Vagina (tissue), 2 donors: Measurements from ENCODE around the gene KRT7.

ENCODE experiments used
- CTCF ChIP-seq, 3 experiments: fragments of 450-650 bp in 2 of 3; fragments of 200-600 bp in 1 of 3; sonication (generic) in 1 of 3; IDR thresholded peaks; one replicate each; pipeline ENCODE4 v1.5.1; 2017 to 2019; ENCODE audit warnings: antibody characterized with exemption in 3 of 3, mild to moderate bottlenecking in 2 of 3, moderate library complexity in 2 of 3
- POLR2A ChIP-seq, 2 donors: fragments of 450-650 bp; IDR thresholded peaks; one replicate each; pipeline ENCODE4 v1.6.1; 2017; ENCODE audit warnings: antibody characterized with exemption in 2 of 2, mild to moderate bottlenecking in 2 of 2, moderate library complexity in 2 of 2
- POLR2AphosphoS5 ChIP-seq, 2 donors: sonication (generic); formaldehyde crosslinking; IDR thresholded peaks; one replicate each; pipeline ENCODE4 v1.9.0; 2017; ENCODE audit warnings: antibody characterized with exemption in 2 of 2, mild to moderate bottlenecking in 2 of 2, low read depth in 1 of 2; ENCODE audit not compliant: insufficient read depth in 1 of 2

GRCh38 chr12:52253391-52254179, 20.5 kb downstream of the KRT7 start:
- no peak for TF ChIP-seq CTCF (IDR thresholded peaks at IDR 0.05)
- no peak for TF ChIP-seq POLR2A (IDR thresholded peaks at IDR 0.05)
- TF ChIP-seq POLR2AphosphoS5 (IDR thresholded peaks at IDR 0.05; ENCODE audit: insufficient read depth in 1 of 2, low read depth in 1 of 2): no peak
